GM19099 (cell line): ENCODE measurements around the gene ALCAM.

Experiments used
- POLR2A ChIP-seq: IDR thresholded peaks from 3 replicates; pipeline ENCODE4 v1.6.1; 2011; ENCODE audit warnings: low read depth; ENCODE audit not compliant: insufficient read length; ENCODE audit errors: extremely low read depth

ALCAM gene

GRCh38 chr3:105618556-105618955 is 251.8 kb downstream of the ALCAM start:
- TF ChIP-seq POLR2A = no peak

DNA sequence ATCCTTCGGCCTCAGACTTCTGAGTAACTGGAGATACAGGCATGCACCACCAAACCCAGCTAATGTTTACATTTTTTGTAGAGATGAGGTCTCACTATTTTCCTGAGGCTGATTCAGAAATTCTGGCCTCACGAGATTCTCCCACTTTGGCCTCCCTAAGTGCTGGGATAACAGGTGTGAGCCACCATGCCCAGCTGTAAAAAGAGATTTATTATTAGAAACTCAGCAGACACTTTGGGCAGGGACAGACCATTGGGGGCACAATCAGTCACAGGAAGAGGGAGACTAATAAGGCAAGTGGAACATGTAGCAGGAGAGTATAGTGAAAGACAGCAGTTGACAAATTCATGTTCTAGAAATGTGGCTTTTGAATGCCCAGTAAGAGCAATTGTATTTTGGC is 252.9 kb downstream of the ALCAM start:
- no peak for TF ChIP-seq POLR2A

GRCh38 chr3:105620236-105620635 is 253.5 kb downstream of the ALCAM start:
- no peak for TF ChIP-seq POLR2A

DNA sequence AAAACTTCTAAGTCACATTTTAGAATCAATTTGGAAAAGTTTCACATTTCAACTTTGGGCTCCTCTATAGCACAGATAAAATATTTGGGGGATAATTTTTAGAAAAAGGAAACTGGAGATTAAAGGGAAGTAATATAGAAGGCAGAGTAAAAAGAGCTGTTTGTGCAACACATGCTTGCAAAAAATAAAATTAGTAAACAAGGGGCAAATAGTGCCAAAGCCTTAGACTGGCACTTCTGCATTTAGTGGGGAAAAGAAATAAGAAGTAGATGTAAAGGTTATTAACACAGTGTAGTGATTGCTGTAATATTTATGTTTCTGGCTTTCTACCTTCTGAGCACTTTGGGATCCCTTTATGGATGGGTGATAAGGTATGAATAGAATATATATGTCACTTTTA is 255.5 kb downstream of the ALCAM start:
- no peak for TF ChIP-seq POLR2A
